ENCODE measurements around the gene GPR65.

Gene GPR65

DNA sequence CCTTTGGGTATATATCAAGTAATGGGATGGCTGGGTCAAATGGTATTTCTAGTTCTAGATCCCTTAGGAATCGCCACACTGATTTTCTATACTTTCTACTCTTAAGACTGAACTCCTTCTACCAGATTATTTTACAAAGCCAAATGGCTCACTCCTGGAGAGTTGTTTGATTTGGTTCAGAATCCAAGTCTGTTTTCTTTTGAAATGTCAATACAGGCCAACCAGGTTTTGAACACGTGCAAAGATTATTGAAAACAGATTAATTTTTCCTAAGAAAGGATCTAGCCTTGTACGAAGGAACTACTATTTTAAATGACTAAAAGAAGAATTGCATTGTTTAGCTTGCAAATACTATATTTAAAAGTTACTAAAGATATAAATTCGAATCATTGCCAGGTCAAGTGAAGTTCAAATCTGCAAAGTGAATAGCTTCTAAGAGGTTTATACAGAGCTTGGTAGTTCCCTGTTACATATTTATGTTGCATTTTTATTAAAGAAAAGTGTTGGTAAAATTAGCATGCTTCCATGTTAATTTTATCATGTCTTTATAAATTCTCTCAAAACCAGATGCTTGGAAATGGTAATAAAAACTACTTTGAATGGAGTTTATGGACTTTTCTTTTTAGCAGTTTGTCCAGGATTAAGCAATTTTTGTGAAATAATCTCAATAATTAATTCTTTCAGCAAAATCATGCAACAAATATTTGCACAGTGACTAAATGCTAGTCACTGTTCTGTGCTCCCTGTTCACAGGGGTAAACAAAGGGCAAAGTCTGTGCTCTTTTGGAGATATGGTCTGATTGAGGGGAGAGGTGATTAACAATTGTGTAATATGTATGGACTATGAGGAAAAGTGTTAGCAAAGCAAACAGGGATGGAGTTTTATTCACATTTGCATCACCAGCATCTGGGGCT lies 38.9 kb downstream of the GPR65 start:
- DNase-seq = no peak

DNA sequence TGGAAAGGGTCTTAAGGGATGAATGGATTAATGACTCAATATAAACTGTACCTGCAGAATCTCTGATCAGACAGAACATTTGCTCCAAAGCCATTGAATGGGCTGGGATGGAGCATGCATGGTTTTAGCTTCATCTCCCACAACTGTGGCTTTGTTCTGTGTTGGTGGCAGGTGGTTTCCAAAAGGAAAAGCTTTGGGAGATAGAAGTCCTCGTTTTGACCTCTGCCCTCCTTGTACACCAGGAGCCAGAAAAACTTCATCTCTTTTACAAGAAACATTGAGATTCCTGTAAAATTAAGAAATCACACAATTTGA lies 39.5 kb downstream of the GPR65 start:
- DNase-seq = no peak

DNA sequence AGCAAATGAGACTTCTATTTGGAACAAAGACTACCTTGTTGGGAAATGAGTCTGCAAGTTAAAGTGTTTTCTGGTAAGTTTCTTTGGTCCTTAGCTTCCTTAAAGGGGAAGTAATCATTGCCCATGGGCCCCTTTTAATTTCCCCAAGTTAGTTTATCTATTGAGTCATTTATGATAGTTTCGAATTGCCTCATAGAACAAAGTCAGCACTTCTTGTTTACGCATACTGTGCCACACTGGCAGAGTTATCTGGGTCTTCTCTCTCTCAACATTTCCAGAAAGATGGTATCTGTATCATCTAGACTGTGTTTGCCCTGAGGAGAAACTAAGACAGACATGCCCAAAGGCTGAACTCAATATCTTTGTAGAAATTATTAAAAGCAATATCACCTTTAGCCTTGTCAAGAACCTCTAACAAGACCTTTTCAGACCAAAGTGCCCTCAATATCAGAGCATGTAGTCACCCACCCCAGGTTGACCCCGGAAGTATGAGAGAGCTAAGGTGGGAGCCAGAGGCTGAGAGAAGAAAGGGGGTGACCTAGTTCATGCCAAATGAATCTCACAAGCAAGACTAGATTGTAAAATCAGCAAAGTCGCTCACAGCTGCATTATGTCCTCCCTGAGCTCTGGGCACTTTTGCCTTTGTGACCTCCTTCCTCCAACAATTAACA lies 40.0 kb downstream of the GPR65 start:
- DNase-seq = no peak

DNA sequence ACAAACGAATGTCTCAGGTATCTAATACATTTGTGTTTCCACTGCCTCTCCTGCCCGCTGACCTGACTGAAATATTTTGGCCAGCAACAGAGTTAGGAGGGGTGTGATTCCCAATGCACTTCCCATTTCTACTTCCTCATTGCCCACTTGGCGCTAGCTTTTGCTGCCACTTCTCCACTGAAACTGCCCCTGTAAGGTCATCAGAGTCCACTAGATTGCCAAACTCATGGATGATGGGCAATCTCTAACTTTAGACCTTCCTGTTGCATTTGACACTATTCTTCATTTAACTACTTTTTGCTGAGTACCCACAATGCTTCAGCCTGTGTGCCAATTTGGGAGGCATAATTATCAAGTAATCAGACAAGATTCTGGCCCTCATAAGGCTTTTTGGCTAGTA lies 40.8 kb downstream of the GPR65 start:
- no peak for DNase-seq

DNA sequence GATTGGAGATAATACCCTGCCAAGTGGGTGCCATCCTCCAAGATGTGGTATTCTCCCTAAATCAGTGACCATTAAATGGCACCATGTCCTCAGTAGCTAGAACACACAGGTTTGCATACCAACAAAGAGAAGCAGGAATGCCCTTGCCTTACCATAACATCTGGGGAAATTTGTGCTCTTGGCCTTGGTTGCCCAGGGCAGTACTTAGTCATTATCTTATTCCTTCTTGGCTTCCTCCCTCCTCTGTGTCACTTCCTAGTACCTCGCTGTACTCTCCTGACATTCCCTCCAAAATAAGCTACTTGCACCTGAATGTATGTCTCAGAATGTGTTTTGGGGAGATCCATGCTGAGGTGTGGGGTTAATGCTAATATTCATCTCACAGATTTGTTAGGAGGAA lies 43.4 kb downstream of the GPR65 start:
- no peak for DNase-seq

DNA sequence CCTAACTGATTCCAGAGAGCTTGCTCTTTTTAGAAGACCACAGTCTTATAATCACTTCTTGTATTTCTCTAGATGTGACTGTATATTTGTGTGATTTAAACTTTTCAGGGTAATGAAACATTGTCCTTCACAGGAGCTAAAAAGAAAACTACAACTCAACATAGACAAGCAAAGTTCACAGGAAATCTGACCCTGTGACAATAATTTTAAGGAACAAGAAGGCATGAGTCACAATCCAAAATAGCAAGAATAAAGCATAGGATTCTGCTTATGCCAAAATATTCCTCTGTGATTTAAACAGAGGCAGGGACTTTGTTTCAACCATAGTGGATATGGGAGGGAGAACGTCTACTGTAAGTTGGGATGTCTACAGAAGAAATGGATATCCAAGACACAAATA lies 44.3 kb downstream of the GPR65 start:
- no peak for DNase-seq

DNA sequence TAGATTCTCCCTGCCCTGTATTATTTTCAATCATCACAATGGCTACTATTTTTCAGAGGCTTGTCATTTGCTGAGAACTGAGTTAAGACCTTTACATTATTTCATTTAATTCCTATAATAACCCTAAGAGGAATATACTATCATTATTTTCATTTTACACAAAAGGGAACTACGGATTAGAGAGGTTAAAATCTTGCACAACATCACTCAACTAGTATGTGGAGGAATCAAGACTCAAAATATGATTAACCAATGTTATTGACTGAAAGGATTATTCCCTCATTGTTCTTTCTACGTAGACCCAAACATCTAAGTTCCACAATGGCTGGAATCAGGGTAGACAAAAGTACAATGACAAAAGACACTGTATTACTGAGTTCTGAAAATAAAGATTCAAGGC lies 45.0 kb downstream of the GPR65 start:
- no peak for DNase-seq

DNA sequence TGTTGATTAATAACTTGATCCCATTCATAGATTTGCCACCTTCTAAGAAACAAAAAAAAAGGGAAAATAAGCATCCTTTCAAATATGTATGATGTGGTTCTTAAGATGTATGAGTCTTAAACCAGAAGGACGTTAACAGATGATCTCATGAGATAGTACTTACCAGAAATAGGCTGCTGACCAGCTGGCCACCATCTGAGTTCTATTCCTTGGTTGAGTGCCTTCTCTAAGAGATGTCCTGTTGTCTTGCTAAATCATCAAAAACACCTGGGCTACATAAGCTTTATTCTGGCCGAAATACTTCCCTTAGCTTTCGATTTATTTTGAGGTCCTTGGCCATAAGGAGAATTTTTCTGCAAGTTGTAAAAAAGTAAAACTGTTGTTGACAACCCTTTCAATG lies 55.6 kb downstream of the GPR65 start:
- DNase-seq = no peak

DNA sequence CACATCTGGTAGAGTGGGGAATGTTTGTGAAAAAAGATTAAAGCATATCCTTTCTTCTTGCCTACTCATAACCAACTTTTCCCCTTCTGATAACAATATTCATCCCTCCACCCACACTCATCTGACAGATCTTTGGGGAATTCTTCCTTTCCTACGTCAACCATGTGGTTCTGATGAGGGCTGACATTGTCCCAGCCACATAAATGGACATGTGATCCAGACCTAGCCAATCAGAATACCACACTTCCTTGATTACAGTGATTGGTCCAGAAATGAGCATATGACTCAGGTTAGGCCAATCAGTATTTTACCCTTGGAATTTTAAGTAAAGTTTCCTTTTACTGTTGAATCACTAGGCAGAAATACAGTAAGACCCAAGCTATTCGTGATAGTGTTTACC lies 58.9 kb downstream of the GPR65 start:
- DNase-seq = no peak
